ENCODE data around the gene CD44.

CD44 gene

GRCh38 chr11:35134403-35135148 is 4.4 kb upstream of the CD44 start:
- TF ChIP-seq YY1 (IDR thresholded peaks at IDR 0.05; ENCODE audit: low read depth) (no peak), EP300 (IDR thresholded peaks at IDR 0.05; ENCODE audit: borderline replicate concordance) (no peak), ZBTB7A (IDR thresholded peaks at IDR 0.05; ENCODE audit: low read depth) (no peak), CEBPB (IDR thresholded peaks at IDR 0.05) (no peak), CREB1 (IDR thresholded peaks at IDR 0.05; ENCODE audit: low read depth) (no peak), RAD21 (IDR thresholded peaks at IDR 0.05; ENCODE audit: low read depth) (no peak), NFIC (IDR thresholded peaks at IDR 0.05) (no peak)
- TF ChIP-seq, protein P1, sequence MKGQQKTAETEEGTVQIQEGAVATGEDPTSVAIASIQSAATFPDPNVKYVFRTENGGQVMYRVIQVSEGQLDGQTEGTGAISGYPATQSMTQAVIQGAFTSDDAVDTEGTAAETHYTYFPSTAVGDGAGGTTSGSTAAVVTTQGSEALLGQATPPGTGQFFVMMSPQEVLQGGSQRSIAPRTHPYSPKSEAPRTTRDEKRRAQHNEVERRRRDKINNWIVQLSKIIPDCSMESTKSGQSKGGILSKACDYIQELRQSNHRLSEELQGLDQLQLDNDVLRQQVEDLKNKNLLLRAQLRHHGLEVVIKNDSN (IDR thresholded peaks at IDR 0.05) = no peak

- TF ChIP-seq EP300 (IDR thresholded peaks at IDR 0.05; ENCODE audit: borderline replicate concordance) (no peak), EGR1 (IDR thresholded peaks at IDR 0.05) (no peak), RAD21 (IDR thresholded peaks at IDR 0.05; ENCODE audit: low read depth) (no peak), CREB1 (IDR thresholded peaks at IDR 0.05; ENCODE audit: low read depth) (no peak), YY1 (IDR thresholded peaks at IDR 0.05; ENCODE audit: low read depth) (no peak), TAF1 (IDR thresholded peaks at IDR 0.05; ENCODE audit: low read depth) (no peak), ZBTB7A (IDR thresholded peaks at IDR 0.05; ENCODE audit: low read depth) (no peak), CEBPB (IDR thresholded peaks at IDR 0.05) (no peak), REST (IDR thresholded peaks at IDR 0.05; ENCODE audit: low read depth) (no peak), FOXM1 (IDR thresholded peaks at IDR 0.05; ENCODE audit: borderline replicate concordance, low read depth) (no peak)
These were observed 3.7 kb upstream of the CD44 start for GRCh38 chr11:35135222-35135621.

- no peak for TF ChIP-seq FOXM1 (IDR thresholded peaks at IDR 0.05; ENCODE audit: borderline replicate concordance, low read depth)
- no peak for TF ChIP-seq RAD21 (IDR thresholded peaks at IDR 0.05; ENCODE audit: low read depth)
- TF ChIP-seq CEBPB (IDR thresholded peaks at IDR 0.05) = no peak
- TF ChIP-seq, protein P2, sequence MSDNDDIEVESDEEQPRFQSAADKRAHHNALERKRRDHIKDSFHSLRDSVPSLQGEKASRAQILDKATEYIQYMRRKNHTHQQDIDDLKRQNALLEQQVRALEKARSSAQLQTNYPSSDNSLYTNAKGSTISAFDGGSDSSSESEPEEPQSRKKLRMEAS (IDR thresholded peaks at IDR 0.05) = no peak
- no peak for TF ChIP-seq TAF1 (IDR thresholded peaks at IDR 0.05; ENCODE audit: low read depth)
- TF ChIP-seq TCF12 (IDR thresholded peaks at IDR 0.05; ENCODE audit: low read depth) = no peak
- no peak for TF ChIP-seq ZBTB7A (IDR thresholded peaks at IDR 0.05; ENCODE audit: low read depth)
These were observed 2.7 kb upstream of the CD44 start for GRCh38 chr11:35136311-35136710.

GRCh38 chr11:35138058-35138457 is 913 bp upstream of the CD44 start:
- TF ChIP-seq, protein P2 (IDR thresholded peaks at IDR 0.05) = no peak
- TF ChIP-seq RAD21 (IDR thresholded peaks at IDR 0.05; ENCODE audit: low read depth) (no peak), YY1 (IDR thresholded peaks at IDR 0.05; ENCODE audit: low read depth) (no peak), ZBTB7A (IDR thresholded peaks at IDR 0.05; ENCODE audit: low read depth) (no peak), TCF12 (IDR thresholded peaks at IDR 0.05; ENCODE audit: low read depth) (no peak), CREB1 (IDR thresholded peaks at IDR 0.05; ENCODE audit: low read depth) (no peak), EGR1 (IDR thresholded peaks at IDR 0.05) (no peak), NFIC (IDR thresholded peaks at IDR 0.05) (no peak), CEBPB (IDR thresholded peaks at IDR 0.05) (no peak), REST (IDR thresholded peaks at IDR 0.05; ENCODE audit: low read depth) (no peak), TEAD4 (IDR thresholded peaks at IDR 0.05) (no peak)
- TF ChIP-seq, protein P1 (IDR thresholded peaks at IDR 0.05) = no peak

- TF ChIP-seq ZBTB7A (IDR thresholded peaks at IDR 0.05; ENCODE audit: low read depth) = no peak
- TF ChIP-seq, protein P1 (IDR thresholded peaks at IDR 0.05) = no peak
- TF ChIP-seq TAF1 (IDR thresholded peaks at IDR 0.05; ENCODE audit: low read depth) = no peak
- no peak for TF ChIP-seq TCF12 (IDR thresholded peaks at IDR 0.05; ENCODE audit: low read depth)
- no peak for TF ChIP-seq EGR1 (IDR thresholded peaks at IDR 0.05)
- no peak for TF ChIP-seq CREB1 (IDR thresholded peaks at IDR 0.05; ENCODE audit: low read depth)
- TF ChIP-seq, protein P2 (IDR thresholded peaks at IDR 0.05) = no peak
- no peak for TF ChIP-seq NFIC (IDR thresholded peaks at IDR 0.05)
- TF ChIP-seq FOXM1 (IDR thresholded peaks at IDR 0.05; ENCODE audit: borderline replicate concordance, low read depth) = no peak
- TF ChIP-seq TEAD4 (IDR thresholded peaks at IDR 0.05) = no peak
- TF ChIP-seq REST (IDR thresholded peaks at IDR 0.05; ENCODE audit: low read depth) = no peak
- no peak for TF ChIP-seq YY1 (IDR thresholded peaks at IDR 0.05; ENCODE audit: low read depth)
- TF ChIP-seq RAD21 (IDR thresholded peaks at IDR 0.05; ENCODE audit: low read depth) = no peak
- no peak for TF ChIP-seq EP300 (IDR thresholded peaks at IDR 0.05; ENCODE audit: borderline replicate concordance)
- no peak for TF ChIP-seq CEBPB (IDR thresholded peaks at IDR 0.05)
These were observed 397 bp upstream of the CD44 start for GRCh38 chr11:35138606-35138942.

Data from Ishikawa (cell line).